Glutamatergic neuron (in vitro differentiated cells): ENCODE measurements around the gene TCERG1L. TPM values are rescaled to one million over a fixed set of nuclear protein-coding genes. Genes with fewer than 3 reads are reported as not detected.

Experiments used
- DNase-seq: peaks from one replicate; pipeline ENCODE4 v3.0.0; 2022
- H3K27ac Mint-ChIP-seq: one replicate; pipeline ENCODE4 v1.8.0; 2020; ENCODE audit warnings: mild to moderate bottlenecking, mixed read lengths, inconsistent platforms; ENCODE audit not compliant: unreplicated experiment
- H3K27me3 Mint-ChIP-seq: one replicate; pipeline ENCODE4 v1.8.0; 2020; ENCODE audit warnings: mild to moderate bottlenecking, moderate library complexity, mixed read lengths, inconsistent platforms; ENCODE audit not compliant: unreplicated experiment
- H3K36me3 Mint-ChIP-seq: one replicate; pipeline ENCODE4 v1.8.0; 2020; ENCODE audit warnings: mild to moderate bottlenecking, mixed read lengths, inconsistent platforms; ENCODE audit not compliant: unreplicated experiment
- H3K4me1 Mint-ChIP-seq: one replicate; pipeline ENCODE4 v1.8.0; 2020; ENCODE audit warnings: mild to moderate bottlenecking, low read depth, mixed read lengths, inconsistent platforms; ENCODE audit not compliant: unreplicated experiment
- H3K4me3 Mint-ChIP-seq: one replicate; pipeline ENCODE4 v1.8.0; 2020; ENCODE audit warnings: mild to moderate bottlenecking, mixed read lengths, inconsistent platforms; ENCODE audit not compliant: unreplicated experiment
- H3K9me3 Mint-ChIP-seq: one replicate; pipeline ENCODE4 v1.8.0; 2020; ENCODE audit warnings: mild to moderate bottlenecking, moderate library complexity, mixed read lengths, inconsistent platforms; ENCODE audit not compliant: unreplicated experiment
- CTCF ChIP-seq: fragments of 200-600 bp; sonication (generic); IDR thresholded peaks from one replicate; pipeline ENCODE4 v1.5.0; 2021; ENCODE audit not compliant: partially characterized antibody, unreplicated experiment
- total RNA-seq: library from RNA; stranded (reverse); fragmentation: NEBNext Ultra II Directional; extraction: Animal tissue kit (Norgen Biotek cat#: 25700); gene quantifications from one replicate; pipeline ENCODE4 v1.2.1, GENCODE V29; 2021; ENCODE audit not compliant: unreplicated experiment

TCERG1L gene
- total RNA-seq, 1 donor from 2014 or later, result 2.2 TPM

- no peak overlapping the region for H3K4me3 Mint-ChIP-seq
- H3K9me3 Mint-ChIP-seq, result no peaks in the 10 kb centered on the region
- H3K27me3 Mint-ChIP-seq, result no peaks in the 10 kb centered on the region
- H3K36me3 Mint-ChIP-seq, result peaks cover 10% of the 10 kb centered on the region
- H3K27ac Mint-ChIP-seq, result no peak overlapping the region
- no peak for DNase-seq
- no peak for TF ChIP-seq CTCF
- H3K4me1 Mint-ChIP-seq, result no peaks in the 10 kb centered on the region
Measured at GRCh38 chr10:131056781-131057180, 254.7 kb downstream of the TCERG1L start.

- no peaks in the 10 kb centered on the region for H3K27me3 Mint-ChIP-seq
- H3K4me1 Mint-ChIP-seq, result no peaks in the 10 kb centered on the region
- no peaks in the 10 kb centered on the region for H3K9me3 Mint-ChIP-seq
- no peak for TF ChIP-seq CTCF
- no peak for DNase-seq
- H3K36me3 Mint-ChIP-seq, result peaks cover 11% of the 10 kb centered on the region
- no peak overlapping the region for H3K27ac Mint-ChIP-seq
- no peak overlapping the region for H3K4me3 Mint-ChIP-seq
Measured at GRCh38 chr10:131056091-131056579, 255.4 kb downstream of the TCERG1L start.

- H3K9me3 Mint-ChIP-seq, result no peaks in the 10 kb centered on the region
- DNase-seq, result no peak
Measured at GRCh38 chr10:131055437-131055836, 256.1 kb downstream of the TCERG1L start.

GRCh38 chr10:131053192-131053591 lies 258.3 kb downstream of the TCERG1L start:
- DNase-seq, result no peak
- H3K27ac Mint-ChIP-seq, result no peak overlapping the region
- H3K36me3 Mint-ChIP-seq, result peaks cover 5% of the 10 kb centered on the region
- no peak overlapping the region for H3K4me3 Mint-ChIP-seq
- no peaks in the 10 kb centered on the region for H3K27me3 Mint-ChIP-seq
- no peaks in the 10 kb centered on the region for H3K9me3 Mint-ChIP-seq
- H3K4me1 Mint-ChIP-seq, result no peaks in the 10 kb centered on the region
- no peak for TF ChIP-seq CTCF

More at GRCh38 chr10:131055437-131055836, 256.1 kb downstream of the TCERG1L start:
- no peak for TF ChIP-seq CTCF
- no peak overlapping the region for H3K4me3 Mint-ChIP-seq
- no peak overlapping the region for H3K27ac Mint-ChIP-seq
- H3K36me3 Mint-ChIP-seq, result peaks cover 14% of the 10 kb centered on the region
- H3K4me1 Mint-ChIP-seq, result no peaks in the 10 kb centered on the region
- H3K27me3 Mint-ChIP-seq, result no peaks in the 10 kb centered on the region

- DNase-seq, result no peak
- Mint-ChIP-seq H3K4me3 (no peak overlapping the region), H3K9me3 (peaks cover 5% of the 10 kb centered on the region), H3K27me3 (peaks cover 2% of the 10 kb centered on the region), H3K27ac (no peak overlapping the region), H3K4me1 (no peaks in the 10 kb centered on the region), H3K36me3 (peaks cover 9% of the 10 kb centered on the region)
- no peak for TF ChIP-seq CTCF
Measured at GRCh38 chr10:131050162-131050766, 261.3 kb downstream of the TCERG1L start.
